ENCODE measurements around the gene SYNE2. TPM values are rescaled to one million over a fixed set of nuclear protein-coding genes. Genes with fewer than 3 reads are reported as not detected.

The SYNE2 gene
- total RNA-seq, 1 experiment from 2014 or later, result 37.5 TPM

GRCh38 chr14:63878792-63879191 lies 26.0 kb downstream of the SYNE2 start:
- no TSS peak for BruUV-seq (replicated peaks)
- CTCF ChIA-PET, result no interaction called here
- intact Hi-C loops (cut with micrococcal nuclease; ENCODE audit: unreplicated experiment), result no loop called here

GRCh38 chr14:63881926-63882325 lies 29.1 kb downstream of the SYNE2 start:
- Histone ChIP-seq H3K27ac (ENCODE audit: low read length) (no peak overlapping the region), H3K9me3 (ENCODE audit: control insufficient read depth, insufficient read depth, low read depth, low read length) (no peaks in the 10 kb centered on the region), H3K36me3 (ENCODE audit: control insufficient read depth, insufficient read depth, low read length) (no peaks in the 10 kb centered on the region), H3K4me3 (ENCODE audit: low read depth in 2 of 2, low read length in 2 of 2) (no peak overlapping the region), H3K4me1 (ENCODE audit: control insufficient read depth, insufficient read depth, low read length) (no peaks in the 10 kb centered on the region), H3K27me3 (ENCODE audit: control insufficient read depth, insufficient read depth, low read length) (no peaks in the 10 kb centered on the region)
- in situ Hi-C loops (cut with HindIII; ENCODE audit: low pct_unique_long_range_greater_than_20kb, low sequenced_read_pairs) (no loop called here), intact Hi-C loops (cut with micrococcal nuclease; ENCODE audit: unreplicated experiment) (no loop called here)
- TF ChIP-seq SIN3A (IDR thresholded peaks at IDR 0.05; ENCODE audit: borderline replicate concordance, insufficient read depth, low read depth, low read length) (no peak), TCF7L2 (IDR thresholded peaks at IDR 0.05; ENCODE audit: low read depth, low read length) (no peak), POLR2AphosphoS5 (IDR thresholded peaks at IDR 0.05; ENCODE audit: low read depth, low read length) (no peak)
- TF ChIP-seq, protein P1, sequence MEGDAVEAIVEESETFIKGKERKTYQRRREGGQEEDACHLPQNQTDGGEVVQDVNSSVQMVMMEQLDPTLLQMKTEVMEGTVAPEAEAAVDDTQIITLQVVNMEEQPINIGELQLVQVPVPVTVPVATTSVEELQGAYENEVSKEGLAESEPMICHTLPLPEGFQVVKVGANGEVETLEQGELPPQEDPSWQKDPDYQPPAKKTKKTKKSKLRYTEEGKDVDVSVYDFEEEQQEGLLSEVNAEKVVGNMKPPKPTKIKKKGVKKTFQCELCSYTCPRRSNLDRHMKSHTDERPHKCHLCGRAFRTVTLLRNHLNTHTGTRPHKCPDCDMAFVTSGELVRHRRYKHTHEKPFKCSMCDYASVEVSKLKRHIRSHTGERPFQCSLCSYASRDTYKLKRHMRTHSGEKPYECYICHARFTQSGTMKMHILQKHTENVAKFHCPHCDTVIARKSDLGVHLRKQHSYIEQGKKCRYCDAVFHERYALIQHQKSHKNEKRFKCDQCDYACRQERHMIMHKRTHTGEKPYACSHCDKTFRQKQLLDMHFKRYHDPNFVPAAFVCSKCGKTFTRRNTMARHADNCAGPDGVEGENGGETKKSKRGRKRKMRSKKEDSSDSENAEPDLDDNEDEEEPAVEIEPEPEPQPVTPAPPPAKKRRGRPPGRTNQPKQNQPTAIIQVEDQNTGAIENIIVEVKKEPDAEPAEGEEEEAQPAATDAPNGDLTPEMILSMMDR (IDR thresholded peaks at IDR 0.05), result no peak
- TF ChIP-seq, protein P2, sequence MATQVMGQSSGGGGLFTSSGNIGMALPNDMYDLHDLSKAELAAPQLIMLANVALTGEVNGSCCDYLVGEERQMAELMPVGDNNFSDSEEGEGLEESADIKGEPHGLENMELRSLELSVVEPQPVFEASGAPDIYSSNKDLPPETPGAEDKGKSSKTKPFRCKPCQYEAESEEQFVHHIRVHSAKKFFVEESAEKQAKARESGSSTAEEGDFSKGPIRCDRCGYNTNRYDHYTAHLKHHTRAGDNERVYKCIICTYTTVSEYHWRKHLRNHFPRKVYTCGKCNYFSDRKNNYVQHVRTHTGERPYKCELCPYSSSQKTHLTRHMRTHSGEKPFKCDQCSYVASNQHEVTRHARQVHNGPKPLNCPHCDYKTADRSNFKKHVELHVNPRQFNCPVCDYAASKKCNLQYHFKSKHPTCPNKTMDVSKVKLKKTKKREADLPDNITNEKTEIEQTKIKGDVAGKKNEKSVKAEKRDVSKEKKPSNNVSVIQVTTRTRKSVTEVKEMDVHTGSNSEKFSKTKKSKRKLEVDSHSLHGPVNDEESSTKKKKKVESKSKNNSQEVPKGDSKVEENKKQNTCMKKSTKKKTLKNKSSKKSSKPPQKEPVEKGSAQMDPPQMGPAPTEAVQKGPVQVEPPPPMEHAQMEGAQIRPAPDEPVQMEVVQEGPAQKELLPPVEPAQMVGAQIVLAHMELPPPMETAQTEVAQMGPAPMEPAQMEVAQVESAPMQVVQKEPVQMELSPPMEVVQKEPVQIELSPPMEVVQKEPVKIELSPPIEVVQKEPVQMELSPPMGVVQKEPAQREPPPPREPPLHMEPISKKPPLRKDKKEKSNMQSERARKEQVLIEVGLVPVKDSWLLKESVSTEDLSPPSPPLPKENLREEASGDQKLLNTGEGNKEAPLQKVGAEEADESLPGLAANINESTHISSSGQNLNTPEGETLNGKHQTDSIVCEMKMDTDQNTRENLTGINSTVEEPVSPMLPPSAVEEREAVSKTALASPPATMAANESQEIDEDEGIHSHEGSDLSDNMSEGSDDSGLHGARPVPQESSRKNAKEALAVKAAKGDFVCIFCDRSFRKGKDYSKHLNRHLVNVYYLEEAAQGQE (IDR thresholded peaks at IDR 0.05; ENCODE audit: insufficient read depth in 1 of 2, low read depth in 2 of 2, low read length in 1 of 2), result no peak
- BruUV-seq (replicated peaks), result no TSS peak
- POLR2A ChIA-PET, result interaction anchor here (0.6 kb wide), 1 partner anchor 103 kb away, joined by 9 read pairs; no protein-coding TSS in a partner anchor
- DNase-seq (ENCODE audit: low read depth, low spot score), result no peak
- no peak for ATAC-seq
- CTCF ChIA-PET, result no interaction called here

More at GRCh38 chr14:63878792-63879191, 26.0 kb downstream of the SYNE2 start:
- no peaks in the 10 kb centered on the region for H3K4me1 ChIP-seq (ENCODE audit: control insufficient read depth, insufficient read depth, low read length)
- no peaks in the 10 kb centered on the region for H3K27me3 ChIP-seq (ENCODE audit: control insufficient read depth, insufficient read depth, low read length)
- ATAC-seq (no peak), DNase-seq (ENCODE audit: low read depth, low spot score) (no peak)
- no peaks in the 10 kb centered on the region for H3K9me3 ChIP-seq (ENCODE audit: control insufficient read depth, insufficient read depth, low read depth, low read length)
- no peak overlapping the region for H3K4me3 ChIP-seq (ENCODE audit: low read depth in 2 of 2, low read length in 2 of 2)
- H3K36me3 ChIP-seq (ENCODE audit: control insufficient read depth, insufficient read depth, low read length), result no peaks in the 10 kb centered on the region
- POLR2A ChIA-PET, result no interaction called here
- in situ Hi-C loops (cut with HindIII; ENCODE audit: low pct_unique_long_range_greater_than_20kb, low sequenced_read_pairs), result no loop called here
- no peak overlapping the region for H3K27ac ChIP-seq (ENCODE audit: low read length)
- TF ChIP-seq TCF7L2 (IDR thresholded peaks at IDR 0.05; ENCODE audit: low read depth, low read length), result no peak
- TF ChIP-seq SIN3A (IDR thresholded peaks at IDR 0.05; ENCODE audit: borderline replicate concordance, insufficient read depth, low read depth, low read length), result no peak
- TF ChIP-seq, protein P2 (IDR thresholded peaks at IDR 0.05; ENCODE audit: insufficient read depth in 1 of 2, low read depth in 2 of 2, low read length in 1 of 2), result no peak
- TF ChIP-seq POLR2AphosphoS5 (IDR thresholded peaks at IDR 0.05; ENCODE audit: low read depth, low read length), result no peak
- TF ChIP-seq, protein P1 (IDR thresholded peaks at IDR 0.05), result no peak

Data from Panc1 (cell line).